Liver (tissue), 3 donors: ENCODE results near the gene P2RY13.

Source experiments
- EGR1 ChIP-seq, 2 donors: IDR thresholded peaks; 2 replicates each; pipeline ENCODE4 v1.6.1; 2016 to 2018; ENCODE audit warnings: antibody characterized with exemption in 2 of 2, low read depth in 2 of 2
- FOXA1 ChIP-seq: IDR thresholded peaks from 2 replicates; pipeline ENCODE4 v1.6.1; 2016; ENCODE audit warnings: antibody characterized with exemption
- FOXA2 ChIP-seq: IDR thresholded peaks from 2 replicates; pipeline ENCODE4 v1.6.1; 2016; ENCODE audit warnings: antibody characterized with exemption
- GABPA ChIP-seq, 2 donors: IDR thresholded peaks in 1 of 2; conservative IDR thresholded peaks in 1 of 2; 2 replicates each; pipeline ENCODE4 v1.6.1; 2016; ENCODE audit warnings: antibody characterized with exemption in 2 of 2, mild to moderate bottlenecking in 1 of 2, moderate library complexity in 1 of 2
- JUND ChIP-seq, 2 donors: IDR thresholded peaks; 2 replicates each; pipeline ENCODE4 v1.6.1; 2016; ENCODE audit warnings: antibody characterized with exemption in 2 of 2
- MAX ChIP-seq: IDR thresholded peaks from 2 replicates; pipeline ENCODE4 v1.6.1; 2016; ENCODE audit warnings: antibody characterized with exemption
- NR2F2 ChIP-seq: IDR thresholded peaks from 2 replicates; pipeline ENCODE4 v1.6.1; 2016; ENCODE audit warnings: antibody characterized with exemption
- RAD21 ChIP-seq, 2 donors: IDR thresholded peaks; 2 replicates each; pipeline ENCODE4 v1.6.1; 2016; ENCODE audit warnings: antibody characterized with exemption in 2 of 2, mild to moderate bottlenecking in 2 of 2
- SP1 ChIP-seq: IDR thresholded peaks from 2 replicates; pipeline ENCODE4 v1.6.1; 2018; ENCODE audit warnings: antibody characterized with exemption, mild to moderate bottlenecking
- TAF1 ChIP-seq: conservative IDR thresholded peaks from 2 replicates; pipeline ENCODE4 v1.6.1; 2016; ENCODE audit warnings: antibody characterized with exemption, mild to moderate bottlenecking
- YY1 ChIP-seq: IDR thresholded peaks from 2 replicates; pipeline ENCODE4 v1.6.1; 2016; ENCODE audit warnings: antibody characterized with exemption, mild to moderate bottlenecking
- TF ChIP-seq, protein P1 (sequence below): fragments of 150-350 bp; IDR thresholded peaks from 2 replicates; pipeline ENCODE4 v1.5.1; 2017; ENCODE audit warnings: improper control_type of control experiment, low read depth, low read length; ENCODE audit not compliant: missing input control
- TF ChIP-seq, protein P2 (sequence below): IDR thresholded peaks from 2 replicates; pipeline ENCODE4 v1.6.1; 2016; ENCODE audit warnings: antibody characterized with exemption, mild to moderate bottlenecking
- TF ChIP-seq, protein P3 (sequence below): IDR thresholded peaks from 2 replicates; pipeline ENCODE4 v1.6.1; 2016; ENCODE audit warnings: antibody characterized with exemption
- donor health status: healthy.
- donor health status: healthy.

DNA sequence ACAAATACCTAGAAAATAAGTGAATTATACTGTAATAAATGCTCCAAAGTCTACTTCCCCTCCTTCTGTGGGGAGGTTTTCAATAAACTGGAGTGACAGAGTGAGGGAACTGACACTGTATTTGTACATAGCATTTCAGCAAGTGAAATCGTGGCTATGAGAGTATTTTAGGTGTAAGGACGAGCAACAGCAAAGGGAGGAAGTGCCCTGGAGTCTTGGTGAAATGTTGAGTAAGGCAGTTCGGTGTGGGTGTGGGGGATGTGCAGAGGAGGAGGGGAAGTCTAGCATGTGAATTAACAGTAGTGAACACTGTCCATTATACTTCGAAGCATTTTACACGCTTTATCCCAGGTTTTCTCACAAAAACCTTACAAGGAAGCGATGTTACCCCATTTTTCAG, 18.1 kb upstream of the P2RY13 start:
- TF ChIP-seq FOXA2 (no peak), TAF1 (no peak), SP1 (no peak), GABPA (IDR thresholded peaks at IDR 0.05 in 1 of 2, conservative IDR thresholded peaks at IDR 0.05 in 1 of 2) (no peak), MAX (no peak), JUND (IDR thresholded peaks at IDR 0.05) (no peak), RAD21 (IDR thresholded peaks at IDR 0.05) (no peak), YY1 (no peak), EGR1 (IDR thresholded peaks at IDR 0.05; ENCODE audit: low read depth in 2 of 2) (no peak), FOXA1 (no peak), NR2F2 (no peak)
- TF ChIP-seq, protein P1, sequence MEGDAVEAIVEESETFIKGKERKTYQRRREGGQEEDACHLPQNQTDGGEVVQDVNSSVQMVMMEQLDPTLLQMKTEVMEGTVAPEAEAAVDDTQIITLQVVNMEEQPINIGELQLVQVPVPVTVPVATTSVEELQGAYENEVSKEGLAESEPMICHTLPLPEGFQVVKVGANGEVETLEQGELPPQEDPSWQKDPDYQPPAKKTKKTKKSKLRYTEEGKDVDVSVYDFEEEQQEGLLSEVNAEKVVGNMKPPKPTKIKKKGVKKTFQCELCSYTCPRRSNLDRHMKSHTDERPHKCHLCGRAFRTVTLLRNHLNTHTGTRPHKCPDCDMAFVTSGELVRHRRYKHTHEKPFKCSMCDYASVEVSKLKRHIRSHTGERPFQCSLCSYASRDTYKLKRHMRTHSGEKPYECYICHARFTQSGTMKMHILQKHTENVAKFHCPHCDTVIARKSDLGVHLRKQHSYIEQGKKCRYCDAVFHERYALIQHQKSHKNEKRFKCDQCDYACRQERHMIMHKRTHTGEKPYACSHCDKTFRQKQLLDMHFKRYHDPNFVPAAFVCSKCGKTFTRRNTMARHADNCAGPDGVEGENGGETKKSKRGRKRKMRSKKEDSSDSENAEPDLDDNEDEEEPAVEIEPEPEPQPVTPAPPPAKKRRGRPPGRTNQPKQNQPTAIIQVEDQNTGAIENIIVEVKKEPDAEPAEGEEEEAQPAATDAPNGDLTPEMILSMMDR: no peak
- TF ChIP-seq, protein P2, sequence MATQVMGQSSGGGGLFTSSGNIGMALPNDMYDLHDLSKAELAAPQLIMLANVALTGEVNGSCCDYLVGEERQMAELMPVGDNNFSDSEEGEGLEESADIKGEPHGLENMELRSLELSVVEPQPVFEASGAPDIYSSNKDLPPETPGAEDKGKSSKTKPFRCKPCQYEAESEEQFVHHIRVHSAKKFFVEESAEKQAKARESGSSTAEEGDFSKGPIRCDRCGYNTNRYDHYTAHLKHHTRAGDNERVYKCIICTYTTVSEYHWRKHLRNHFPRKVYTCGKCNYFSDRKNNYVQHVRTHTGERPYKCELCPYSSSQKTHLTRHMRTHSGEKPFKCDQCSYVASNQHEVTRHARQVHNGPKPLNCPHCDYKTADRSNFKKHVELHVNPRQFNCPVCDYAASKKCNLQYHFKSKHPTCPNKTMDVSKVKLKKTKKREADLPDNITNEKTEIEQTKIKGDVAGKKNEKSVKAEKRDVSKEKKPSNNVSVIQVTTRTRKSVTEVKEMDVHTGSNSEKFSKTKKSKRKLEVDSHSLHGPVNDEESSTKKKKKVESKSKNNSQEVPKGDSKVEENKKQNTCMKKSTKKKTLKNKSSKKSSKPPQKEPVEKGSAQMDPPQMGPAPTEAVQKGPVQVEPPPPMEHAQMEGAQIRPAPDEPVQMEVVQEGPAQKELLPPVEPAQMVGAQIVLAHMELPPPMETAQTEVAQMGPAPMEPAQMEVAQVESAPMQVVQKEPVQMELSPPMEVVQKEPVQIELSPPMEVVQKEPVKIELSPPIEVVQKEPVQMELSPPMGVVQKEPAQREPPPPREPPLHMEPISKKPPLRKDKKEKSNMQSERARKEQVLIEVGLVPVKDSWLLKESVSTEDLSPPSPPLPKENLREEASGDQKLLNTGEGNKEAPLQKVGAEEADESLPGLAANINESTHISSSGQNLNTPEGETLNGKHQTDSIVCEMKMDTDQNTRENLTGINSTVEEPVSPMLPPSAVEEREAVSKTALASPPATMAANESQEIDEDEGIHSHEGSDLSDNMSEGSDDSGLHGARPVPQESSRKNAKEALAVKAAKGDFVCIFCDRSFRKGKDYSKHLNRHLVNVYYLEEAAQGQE: no peak
- TF ChIP-seq, protein P3, sequence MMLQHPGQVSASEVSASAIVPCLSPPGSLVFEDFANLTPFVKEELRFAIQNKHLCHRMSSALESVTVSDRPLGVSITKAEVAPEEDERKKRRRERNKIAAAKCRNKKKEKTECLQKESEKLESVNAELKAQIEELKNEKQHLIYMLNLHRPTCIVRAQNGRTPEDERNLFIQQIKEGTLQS: no peak
